Right renal pelvis (tissue), 4 donors: ENCODE measurements around the gene SON. TPM values are rescaled to one million over a fixed set of nuclear protein-coding genes. Genes with fewer than 3 reads are reported as not detected.

ENCODE experiments used
- DNase-seq, 4 donors: peaks; one replicate each; pipeline ENCODE4 v3.0.0-alpha.2; 2013; ENCODE audit warnings: low read depth in 4 of 4, low spot score in 3 of 4, missing footprints in 1 of 4
- polyA plus RNA-seq, 4 donors: library from polyadenylated mRNA; unstranded; fragments of 120-200 nt; gene quantifications; one replicate each; pipeline ENCODE4 v1.2.1, GENCODE V29; 2013; ENCODE audit not compliant: insufficient read length in 4 of 4

The SON gene
- polyA plus RNA-seq, 4 donors = 287 to 370 (median 336) TPM

- DNase-seq = no peak
These were observed 1.8 kb downstream of the SON start for GRCh38 chr21:33544451-33545195.

DNA sequence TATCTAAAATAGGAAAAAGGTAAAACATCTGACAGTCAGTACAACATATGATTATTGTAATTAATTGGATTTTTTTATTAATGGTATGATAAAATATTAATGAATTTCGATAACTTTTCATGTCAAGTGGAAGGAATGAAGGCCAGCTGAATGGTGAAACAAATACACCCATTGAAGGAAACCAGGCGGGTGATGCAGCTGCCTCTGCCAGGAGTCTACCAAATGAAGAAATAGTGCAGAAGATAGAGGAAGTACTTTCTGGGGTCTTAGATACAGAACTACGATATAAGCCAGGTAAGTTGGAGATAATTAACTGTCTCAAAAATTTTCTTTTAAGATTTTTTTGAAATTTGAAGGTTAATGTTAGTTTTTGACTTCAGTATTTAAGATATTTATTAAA, 3.2 kb downstream of the SON start:
- DNase-seq = no peak

DNA sequence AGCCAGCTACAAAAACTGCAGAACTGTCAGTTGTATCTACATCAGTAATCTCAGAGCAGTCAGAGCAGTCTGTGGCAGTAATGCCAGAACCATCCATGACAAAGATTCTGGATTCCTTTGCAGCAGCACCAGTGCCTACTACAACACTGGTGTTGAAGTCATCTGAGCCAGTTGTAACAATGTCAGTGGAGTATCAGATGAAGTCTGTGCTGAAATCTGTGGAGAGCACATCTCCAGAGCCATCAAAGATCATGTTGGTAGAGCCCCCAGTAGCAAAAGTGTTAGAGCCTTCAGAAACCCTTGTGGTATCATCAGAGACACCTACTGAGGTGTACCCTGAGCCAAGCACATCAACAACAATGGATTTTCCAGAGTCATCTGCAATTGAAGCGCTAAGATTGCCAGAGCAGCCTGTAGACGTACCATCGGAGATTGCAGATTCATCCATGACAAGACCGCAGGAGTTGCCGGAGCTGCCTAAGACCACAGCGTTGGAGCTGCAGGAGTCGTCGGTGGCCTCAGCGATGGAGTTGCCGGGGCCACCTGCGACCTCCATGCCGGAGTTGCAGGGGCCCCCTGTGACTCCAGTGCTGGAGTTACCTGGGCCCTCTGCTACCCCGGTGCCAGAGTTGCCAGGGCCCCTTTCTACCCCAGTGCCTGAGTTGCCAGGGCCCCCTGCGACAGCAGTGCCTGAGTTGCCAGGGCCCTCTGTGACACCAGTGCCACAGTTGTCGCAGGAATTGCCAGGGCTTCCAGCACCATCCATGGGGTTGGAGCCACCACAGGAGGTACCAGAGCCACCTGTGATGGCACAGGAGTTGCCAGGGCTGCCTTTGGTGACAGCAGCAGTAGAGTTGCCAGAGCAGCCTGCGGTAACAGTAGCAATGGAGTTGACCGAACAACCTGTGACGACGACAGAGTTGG, 7.3 kb downstream of the SON start:
- DNase-seq = no peak

- no peak for DNase-seq
These were observed 8.2 kb downstream of the SON start for GRCh38 chr21:33550772-33551660.

- DNase-seq = no peak
These were observed 8.8 kb downstream of the SON start for GRCh38 chr21:33551664-33552063.

- DNase-seq = no peak
These were observed 9.5 kb downstream of the SON start for GRCh38 chr21:33552093-33552998.

GRCh38 chr21:33552999-33553598, 10.3 kb downstream of the SON start:
- DNase-seq = no peak

DNA sequence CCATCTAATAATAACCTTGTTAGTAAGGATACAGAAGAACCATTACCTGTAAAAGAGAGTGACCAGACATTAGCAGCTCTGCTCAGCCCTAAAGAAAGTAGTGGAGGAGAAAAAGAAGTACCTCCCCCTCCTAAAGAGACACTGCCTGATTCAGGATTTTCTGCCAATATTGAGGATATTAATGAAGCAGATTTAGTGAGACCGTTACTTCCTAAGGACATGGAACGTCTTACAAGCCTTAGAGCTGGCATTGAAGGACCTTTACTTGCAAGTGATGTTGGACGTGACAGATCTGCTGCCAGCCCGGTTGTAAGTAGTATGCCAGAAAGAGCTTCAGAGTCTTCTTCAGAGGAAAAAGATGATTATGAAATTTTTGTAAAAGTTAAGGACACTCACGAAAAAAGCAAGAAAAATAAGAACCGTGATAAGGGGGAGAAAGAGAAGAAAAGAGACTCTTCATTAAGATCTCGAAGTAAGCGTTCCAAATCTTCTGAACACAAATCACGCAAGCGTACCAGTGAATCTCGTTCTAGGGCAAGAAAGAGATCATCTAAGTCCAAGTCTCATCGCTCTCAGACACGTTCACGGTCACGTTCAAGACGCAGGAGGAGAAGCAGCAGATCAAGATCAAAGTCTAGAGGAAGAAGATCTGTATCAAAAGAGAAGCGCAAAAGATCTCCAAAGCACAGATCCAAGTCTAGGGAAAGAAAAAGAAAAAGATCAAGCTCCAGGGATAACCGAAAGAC, 11.6 kb downstream of the SON start:
- DNase-seq = no peak

- no peak for DNase-seq
These were observed 12.1 kb downstream of the SON start for GRCh38 chr21:33554982-33555344.

- DNase-seq = no peak
These were observed 14.6 kb downstream of the SON start for GRCh38 chr21:33557447-33557846.

- no peak for DNase-seq
These were observed 16.1 kb downstream of the SON start for GRCh38 chr21:33558777-33559421.

- DNase-seq = no peak
These were observed 17.0 kb downstream of the SON start for GRCh38 chr21:33559813-33560212.

DNA sequence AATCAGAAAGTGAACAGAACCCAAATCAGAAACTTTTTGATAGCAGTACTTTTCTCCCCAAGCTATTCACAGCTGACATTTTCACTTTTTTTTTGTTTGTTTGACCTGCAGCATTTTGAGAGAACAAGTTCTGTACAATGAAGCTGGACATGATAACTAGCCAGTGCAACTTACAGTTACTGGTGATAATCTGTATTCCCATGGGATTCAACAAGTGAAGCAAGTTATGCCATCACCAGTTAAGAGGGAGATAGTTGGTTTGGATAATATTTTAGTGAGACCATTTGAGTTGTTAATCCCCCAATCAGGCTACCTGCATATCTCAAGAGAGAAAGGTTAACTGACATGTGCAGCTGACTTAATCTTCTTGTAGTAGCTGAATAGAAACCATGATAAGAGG, 18.1 kb downstream of the SON start:
- no peak for DNase-seq

DNA sequence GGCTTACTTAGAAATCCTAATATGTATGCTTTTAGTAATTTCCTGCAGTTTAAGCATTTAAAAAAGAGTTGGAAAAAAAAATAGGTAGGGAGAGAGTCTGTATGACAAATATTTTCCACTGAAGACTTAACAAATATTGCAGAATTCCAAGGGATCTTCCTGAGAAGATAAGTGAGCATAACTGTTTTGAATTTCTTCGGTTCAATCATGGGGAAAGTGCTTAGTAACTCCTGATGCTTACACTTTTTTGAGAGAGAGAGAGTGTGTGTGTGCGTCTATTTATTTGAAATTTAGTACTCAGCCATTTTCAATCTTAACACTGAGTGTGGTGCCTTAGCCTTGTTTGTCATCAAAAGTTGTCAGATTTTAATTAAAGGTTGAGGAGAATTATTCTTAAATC, 18.5 kb downstream of the SON start:
- no peak for DNase-seq

- no peak for DNase-seq
These were observed 19.6 kb downstream of the SON start for GRCh38 chr21:33562389-33562788.

DNA sequence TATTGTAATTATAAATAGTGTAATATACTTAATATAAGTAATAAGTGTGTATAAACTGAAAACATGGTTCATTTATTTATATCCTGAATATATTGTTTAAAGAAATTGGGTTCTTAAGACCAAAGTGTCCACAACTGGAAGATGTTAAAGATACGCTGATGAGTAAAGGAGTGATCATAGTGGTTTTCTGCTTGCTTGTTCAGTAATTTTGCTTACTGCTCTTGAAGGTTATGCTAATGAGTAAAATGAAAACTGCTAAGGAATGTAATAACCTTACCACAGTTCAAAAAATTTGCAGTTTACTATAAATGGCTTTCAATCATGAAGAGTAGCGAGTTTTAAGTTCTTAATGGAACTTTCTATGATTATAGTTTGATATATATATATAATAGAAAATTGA, 23.7 kb downstream of the SON start:
- DNase-seq = no peak

- no peak for DNase-seq
These were observed 25.1 kb downstream of the SON start for GRCh38 chr21:33567914-33568313.

DNA sequence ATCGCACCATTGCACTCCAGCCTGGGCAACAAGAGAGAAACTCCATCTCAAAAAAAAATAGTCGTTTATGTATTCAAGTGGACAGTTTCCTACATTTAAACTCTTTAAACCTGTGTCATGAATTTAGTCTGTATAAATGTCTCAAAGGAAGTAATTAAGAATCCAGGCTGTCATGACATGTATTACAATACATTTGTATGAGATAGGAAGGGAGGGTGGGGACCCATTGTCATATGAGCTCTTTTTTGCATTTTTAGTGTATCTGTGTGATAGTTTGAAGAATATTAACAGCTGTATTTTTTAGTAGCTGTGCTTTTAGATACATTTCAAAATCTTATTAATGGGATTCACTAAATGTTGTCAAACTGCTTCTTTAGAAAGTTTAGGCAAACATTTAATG, 25.6 kb downstream of the SON start:
- DNase-seq = no peak
